SK-N-SH treated with all-trans-retinoic acid at 6 μM for 48 hours (cell line): ENCODE measurements around the gene CXCR6.

Source experiments
- ATAC-seq: fragments of 200-7000 bp; cut with Tn5 transposase; 3 replicates; pipeline ENCODE4 v1.9.1; 2020; ENCODE audit warnings: mild to moderate bottlenecking, moderate library complexity
- BACH2 ChIP-seq: fragments of 250-450 bp; sonication (Bioruptor Pico); IDR thresholded peaks from 2 replicates; pipeline ENCODE4 v1.9.0; 2021; ENCODE audit warnings: mild to moderate bottlenecking, borderline replicate concordance
- CREB5 ChIP-seq: fragments of 250-450 bp; sonication (Bioruptor Pico); IDR thresholded peaks from 2 replicates; pipeline ENCODE4 v1.5.1; 2020; ENCODE audit warnings: low read depth, mild to moderate bottlenecking, moderate library complexity
- CSDC2 ChIP-seq: fragments of 250-450 bp; sonication (Bioruptor Pico); IDR thresholded peaks from 2 replicates; pipeline ENCODE4 v1.5.0; 2020; ENCODE audit warnings: mild to moderate bottlenecking, moderate library complexity
- CSRNP3 ChIP-seq: fragments of 250-450 bp; sonication (Bioruptor Pico); IDR thresholded peaks from 2 replicates; pipeline ENCODE4 v1.5.1; 2021; ENCODE audit warnings: mild to moderate bottlenecking, moderate library complexity
- ESRRG ChIP-seq: fragments of 250-450 bp; sonication (Bioruptor Pico); IDR thresholded peaks from 2 replicates; pipeline ENCODE4 v1.6.1; 2021; ENCODE audit warnings: mild to moderate bottlenecking
- GLIS3 ChIP-seq: fragments of 250-450 bp; sonication (Bioruptor Pico); IDR thresholded peaks from 2 replicates; pipeline ENCODE4 v1.5.0; 2020; ENCODE audit warnings: mild to moderate bottlenecking, moderate library complexity
- ISL1 ChIP-seq: fragments of 250-450 bp; sonication (Bioruptor Pico); IDR thresholded peaks from 2 replicates; pipeline ENCODE4 v2.1.2; 2022; ENCODE audit warnings: mild to moderate bottlenecking, moderate library complexity
- OSR1 ChIP-seq: fragments of 250-450 bp; sonication (Bioruptor Pico); IDR thresholded peaks from 2 replicates; pipeline ENCODE4 v1.8.0; 2022; ENCODE audit warnings: moderate library complexity, mild to moderate bottlenecking, inconsistent platforms
- PATZ1 ChIP-seq: fragments of 250-450 bp; sonication (Bioruptor Pico); IDR thresholded peaks from 2 replicates; pipeline ENCODE4 v1.8.0; 2020; ENCODE audit warnings: mild to moderate bottlenecking, moderate library complexity, borderline replicate concordance
- PPARA ChIP-seq: fragments of 250-450 bp; sonication (Bioruptor Pico); IDR thresholded peaks from 2 replicates; pipeline ENCODE4 v1.5.0; 2020; ENCODE audit warnings: mild to moderate bottlenecking, borderline replicate concordance
- RARB ChIP-seq: fragments of 250-450 bp; sonication (Bioruptor Pico); IDR thresholded peaks from 2 replicates; pipeline ENCODE4 v1.8.0; 2021; ENCODE audit warnings: mild to moderate bottlenecking, moderate library complexity
- TOX ChIP-seq: fragments of 250-450 bp; sonication (Bioruptor Pico); IDR thresholded peaks from 2 replicates; pipeline ENCODE4 v1.8.0; 2021; ENCODE audit warnings: mild to moderate bottlenecking, moderate library complexity, borderline replicate concordance
- TSHZ2 ChIP-seq: fragments of 250-450 bp; sonication (Bioruptor Pico); IDR thresholded peaks from 2 replicates; pipeline ENCODE4 v1.5.0; 2020; ENCODE audit warnings: mild to moderate bottlenecking, moderate library complexity
- ZFP30 ChIP-seq: fragments of 450-650 bp; formaldehyde crosslinking; IDR thresholded peaks from 2 replicates; pipeline ENCODE4 v1.5.0; 2022; ENCODE audit warnings: mild to moderate bottlenecking, moderate library complexity
- ZNF565 ChIP-seq: fragments of 450-650 bp; formaldehyde crosslinking; conservative IDR thresholded peaks from 2 replicates; pipeline ENCODE4 v1.5.0; 2020; ENCODE audit warnings: low read depth, mild to moderate bottlenecking, moderate library complexity
- ZNF70 ChIP-seq: fragments of 450-650 bp; formaldehyde crosslinking; IDR thresholded peaks from 2 replicates; pipeline ENCODE4 v1.5.0; 2020; ENCODE audit warnings: mild to moderate bottlenecking, moderate library complexity
- ZNF8 ChIP-seq: fragments of 450-650 bp; formaldehyde crosslinking; IDR thresholded peaks from 2 replicates; pipeline ENCODE4 v1.5.0; 2020; ENCODE audit warnings: mild to moderate bottlenecking, moderate library complexity

Gene CXCR6

GRCh38 chr3:45968149-45968548 lies 24.9 kb downstream of the CXCR6 start:
- TF ChIP-seq GLIS3: no peak
- TF ChIP-seq ISL1 (CRISPR knock-in tag): no peak
- TF ChIP-seq ESRRG (CRISPR knock-in tag): no peak
- TF ChIP-seq CSDC2 (CRISPR knock-in tag): no peak
- no peak for TF ChIP-seq CREB5 (CRISPR knock-in tag)
- TF ChIP-seq ZNF8 (CRISPR knock-in tag): no peak
- no peak for TF ChIP-seq OSR1 (CRISPR knock-in tag)
- TF ChIP-seq BACH2 (CRISPR knock-in tag): no peak
- no peak for TF ChIP-seq CSRNP3 (CRISPR knock-in tag)
- TF ChIP-seq RARB (CRISPR knock-in tag): no peak
- TF ChIP-seq ZFP30 (CRISPR knock-in tag): no peak
- no peak for TF ChIP-seq ZNF565
- no peak for TF ChIP-seq PATZ1 (CRISPR knock-in tag)
- no peak for ATAC-seq

GRCh38 chr3:45968706-45969105 lies 25.4 kb downstream of the CXCR6 start:
- ATAC-seq: peak; percentile 95
- TF ChIP-seq ISL1 (CRISPR knock-in tag): peak; percentile 28; the same call in 1 of the 2 replicates
- peak; percentile 48; the same call in 1 of the 2 replicates for TF ChIP-seq CREB5 (CRISPR knock-in tag)
- TF ChIP-seq PPARA (CRISPR knock-in tag): no peak

GRCh38 chr3:45969116-45969515 lies 25.9 kb downstream of the CXCR6 start:
- ATAC-seq: no peak
- TF ChIP-seq GLIS3 (no peak), ZNF565 (no peak), ESRRG (CRISPR knock-in tag) (no peak), ZNF70 (CRISPR knock-in tag) (no peak), PPARA (CRISPR knock-in tag) (no peak), ISL1 (CRISPR knock-in tag) (no peak), TOX (CRISPR knock-in tag) (no peak)

GRCh38 chr3:45969953-45970352 lies 26.7 kb downstream of the CXCR6 start:
- no peak for TF ChIP-seq CSRNP3 (CRISPR knock-in tag)
- TF ChIP-seq CSDC2 (CRISPR knock-in tag): no peak
- TF ChIP-seq PATZ1 (CRISPR knock-in tag): no peak
- no peak for TF ChIP-seq TSHZ2
- TF ChIP-seq GLIS3: no peak
- no peak for TF ChIP-seq ISL1 (CRISPR knock-in tag)
- TF ChIP-seq, all 23 proteins: peak for 0

More at GRCh38 chr3:45969953-45970352, 26.7 kb downstream of the CXCR6 start:
- ATAC-seq: no peak
